IMR-90 (cell line): Measurements from ENCODE around the gene NDUFAF5. TPM values are rescaled to one million over a fixed set of nuclear protein-coding genes. Genes with fewer than 3 reads are reported as not detected.

ENCODE experiments used
- ATAC-seq: fragments of 200-7000 bp; cut with Tn5 transposase; 2 replicates; pipeline ENCODE4 v1.9.1; 2020; ENCODE audit warnings: low read depth, mild to moderate bottlenecking, moderate library complexity
- BruUV-seq: library from RNA; stranded (reverse); fragments of 400-500 nt; replicated peaks from 2 replicates; lab custom pipeline; 2021; lab: Mats Ljungman, UMichigan
- CTCF ChIA-PET: fragments of 300-600 bp; formaldehyde crosslinking; extraction: SDS; loops from one replicate; lab custom pipeline; 2021; ENCODE audit warnings: antibody characterized with exemption; lab: Yijun Ruan, JAX
- POLR2A ChIA-PET: fragments of 300-600 bp; sonication (Branson Sonifier 250); formaldehyde crosslinking; loops from one replicate; lab custom pipeline; 2022; ENCODE audit warnings: antibody characterized with exemption; ENCODE audit not compliant: unreplicated experiment; lab: Charles Lee
- DNase-seq: peaks from one replicate; pipeline ENCODE4 v3.0.0; 2013
- H2AFZ ChIP-seq: replicated peaks from 2 replicates; pipeline ENCODE3; 2013; ENCODE audit warnings: low read length, mild to moderate bottlenecking; ENCODE audit not compliant: poor library complexity
- H2AK5ac ChIP-seq: 2 replicates; pipeline ENCODE4 v1.6.1; 2013; ENCODE audit warnings: low read depth, low read length, inconsistent platforms
- H2AK9ac ChIP-seq: replicated peaks from 2 replicates; pipeline ENCODE3; 2013; ENCODE audit warnings: mild to moderate bottlenecking, low read depth, low read length, moderate library complexity; ENCODE audit not compliant: poor library complexity
- H2BK120ac ChIP-seq: 2 replicates; pipeline ENCODE4 v1.6.1; 2013; ENCODE audit warnings: low read depth, low read length, inconsistent platforms
- H2BK15ac ChIP-seq: 3 replicates; pipeline ENCODE4 v1.6.1; 2013; ENCODE audit warnings: low read depth, low read length, inconsistent platforms
- H2BK20ac ChIP-seq: 2 replicates; pipeline ENCODE4 v1.6.1; 2013; ENCODE audit warnings: low read depth, mild to moderate bottlenecking, inconsistent platforms, low read length, moderate library complexity
- H2BK5ac ChIP-seq: 2 replicates; pipeline ENCODE4 v1.6.1; 2013; ENCODE audit warnings: mild to moderate bottlenecking, low read depth, low read length, inconsistent platforms; ENCODE audit not compliant: poor library complexity, severe bottlenecking
- H3K14ac ChIP-seq: replicated peaks from 2 replicates; pipeline ENCODE4 v1.6.1; 2013; ENCODE audit warnings: low read depth, low read length, inconsistent platforms
- H3K18ac ChIP-seq: 2 replicates; pipeline ENCODE4 v1.6.1; 2013; ENCODE audit warnings: low read depth, low read length, control low read depth
- H3K23ac ChIP-seq: 2 replicates; pipeline ENCODE4 v1.6.1; 2013; ENCODE audit warnings: low read depth, low read length, inconsistent platforms
- H3K27ac ChIP-seq: 2 replicates; pipeline ENCODE4 v1.5.1; 2013; ENCODE audit warnings: mild to moderate bottlenecking, control low read depth, low read length; ENCODE audit not compliant: insufficient read depth
- H3K27me3 ChIP-seq: 2 replicates; pipeline ENCODE4 v1.6.1; 2013; ENCODE audit warnings: low read length; ENCODE audit not compliant: control insufficient read depth, insufficient read depth
- H3K36me3 ChIP-seq: 2 replicates; pipeline ENCODE4 v1.6.1; 2013; ENCODE audit warnings: low read length, mixed read lengths; ENCODE audit not compliant: control insufficient read depth, insufficient read depth
- H3K4ac ChIP-seq: 2 replicates; pipeline ENCODE4 v1.6.1; 2013; ENCODE audit warnings: low read depth, low read length, inconsistent platforms
- H3K4me1 ChIP-seq: 2 replicates; pipeline ENCODE4 v1.6.1; 2013; ENCODE audit warnings: low read length, mixed read lengths; ENCODE audit not compliant: control insufficient read depth, insufficient read depth
- H3K4me2 ChIP-seq: 2 replicates; pipeline ENCODE4 v1.6.1; 2013; ENCODE audit warnings: low read depth, mild to moderate bottlenecking, control low read depth, low read length, moderate library complexity
- H3K4me3 ChIP-seq: 2 replicates; pipeline ENCODE4 v1.5.1; 2013; ENCODE audit warnings: low read depth, mild to moderate bottlenecking, control low read depth, low read length, moderate library complexity; ENCODE audit not compliant: insufficient read depth
- H3K56ac ChIP-seq: 2 replicates; pipeline ENCODE4 v1.6.1; 2013; ENCODE audit warnings: low read length, inconsistent platforms; ENCODE audit not compliant: insufficient read depth; ENCODE audit errors: extremely low read depth
- H3K79me1 ChIP-seq, 2 experiments: 2 replicates each; pipeline ENCODE4 v1.6.1; 2013; ENCODE audit warnings: low read length in 2 of 2, inconsistent platforms in 1 of 2, low read depth in 1 of 2
- H3K9ac ChIP-seq: 2 replicates; pipeline ENCODE4 v1.6.1; 2013; ENCODE audit warnings: low read depth, low read length, control low read depth
- H3K9me1 ChIP-seq: 2 replicates; pipeline ENCODE4 v1.6.1; 2013; ENCODE audit warnings: low read length, inconsistent platforms; ENCODE audit not compliant: insufficient read depth
- H3K9me3 ChIP-seq: 2 replicates; pipeline ENCODE4 v1.6.1; 2013; ENCODE audit warnings: low read length; ENCODE audit not compliant: control insufficient read depth, insufficient read depth
- H4K20me1 ChIP-seq: 2 replicates; pipeline ENCODE4 v1.6.1; 2013; ENCODE audit warnings: low read length, inconsistent platforms; ENCODE audit not compliant: insufficient read depth
- H4K5ac ChIP-seq: 2 replicates; pipeline ENCODE4 v1.6.1; 2013; ENCODE audit warnings: mild to moderate bottlenecking, low read depth, low read length, control low read depth
- H4K8ac ChIP-seq, 2 experiments: 2 replicates each; pipeline ENCODE4 v1.6.1; 2013; ENCODE audit warnings: low read depth in 2 of 2, low read length in 2 of 2, control low read depth in 1 of 2, inconsistent platforms in 1 of 2
- H4K91ac ChIP-seq: 2 replicates; pipeline ENCODE4 v1.6.1; 2013; ENCODE audit warnings: low read depth, low read length, inconsistent platforms; ENCODE audit not compliant: insufficient read depth
- BHLHE40 ChIP-seq: fragments of 150-350 bp; IDR thresholded peaks from 2 replicates; pipeline ENCODE4 v1.6.1; 2016; ENCODE audit warnings: mild to moderate bottlenecking, low read depth, low read length
- CEBPB ChIP-seq: IDR thresholded peaks from 2 replicates; pipeline ENCODE4 v1.6.1; 2012; ENCODE audit warnings: low read depth, low read length, improper control_type of control experiment
- CHD1 ChIP-seq: IDR thresholded peaks from 2 replicates; pipeline ENCODE4 v1.6.1; 2012; ENCODE audit warnings: low read depth, low read length, improper control_type of control experiment
- CTCF ChIP-seq: conservative IDR thresholded peaks from 2 replicates; pipeline ENCODE4 v1.5.1; 2012; ENCODE audit warnings: mild to moderate bottlenecking, low read depth, low read length, improper control_type of control experiment
- ELK1 ChIP-seq: fragments of 150-350 bp; IDR thresholded peaks from 2 replicates; pipeline ENCODE4 v1.6.1; 2016; ENCODE audit warnings: low read depth, mild to moderate bottlenecking, low read length, moderate library complexity, borderline replicate concordance
- FOS ChIP-seq: fragments of 150-350 bp; IDR thresholded peaks from 2 replicates; pipeline ENCODE4 v1.6.1; 2016; ENCODE audit warnings: low read depth, low read length
- MAFK ChIP-seq: IDR thresholded peaks from 2 replicates; pipeline ENCODE4 v1.6.1; 2012; ENCODE audit warnings: low read depth, low read length, improper control_type of control experiment
- MAZ ChIP-seq: IDR thresholded peaks from 2 replicates; pipeline ENCODE4 v1.6.1; 2012; ENCODE audit warnings: low read depth, mild to moderate bottlenecking, low read length, improper control_type of control experiment, moderate library complexity, borderline replicate concordance
- MXI1 ChIP-seq: IDR thresholded peaks from 2 replicates; pipeline ENCODE4 v1.6.1; 2012; ENCODE audit warnings: low read depth, mild to moderate bottlenecking, low read length, moderate library complexity, borderline replicate concordance
- NFE2L2 ChIP-seq: fragments of 150-350 bp; IDR thresholded peaks from 2 replicates; pipeline ENCODE4 v1.6.1; 2016; ENCODE audit warnings: low read depth, mild to moderate bottlenecking, low read length
- POLR2A ChIP-seq: IDR thresholded peaks from 2 replicates; pipeline ENCODE4 v1.6.1; 2012; ENCODE audit warnings: mild to moderate bottlenecking, low read depth, low read length
- RAD21 ChIP-seq: IDR thresholded peaks from 2 replicates; pipeline ENCODE4 v1.6.1; 2012; ENCODE audit warnings: low read length, improper control_type of control experiment
- RCOR1 ChIP-seq: IDR thresholded peaks from 2 replicates; pipeline ENCODE4 v1.6.1; 2012; ENCODE audit warnings: mild to moderate bottlenecking, low read length, improper control_type of control experiment; ENCODE audit not compliant: insufficient replicate concordance
- RFX5 ChIP-seq: IDR thresholded peaks from 2 replicates; pipeline ENCODE4 v1.8.0; 2012; ENCODE audit warnings: low read depth, mild to moderate bottlenecking, low read length, moderate library complexity
- SMC3 ChIP-seq: fragments of 150-350 bp; IDR thresholded peaks from 2 replicates; pipeline ENCODE4 v1.6.1; 2016; ENCODE audit warnings: low read depth, mild to moderate bottlenecking, antibody characterized with exemption, low read length, moderate library complexity
- USF2 ChIP-seq: fragments of 150-350 bp; IDR thresholded peaks from 2 replicates; pipeline ENCODE4 v1.6.1; 2017; ENCODE audit warnings: mild to moderate bottlenecking, antibody characterized with exemption, low read length, low read depth
- WGBS, 2 experiments: methylation state at CpG; one replicate each; pipeline versions ENCODE4 v1.1.5 to v1.1.7; 2013; ENCODE audit warnings: missing lambda C conversion rate in 2 of 2; ENCODE audit not compliant: insufficient read length in 1 of 2; ENCODE audit errors: extremely low coverage in 2 of 2; 5-methylcytosine and 5-hydroxymethylcytosine counted together
- dilution Hi-C: fragments of 300-500 bp; cut with HindIII; formaldehyde crosslinking; loops from one replicate; pipeline ENCODE4 v1.14.3; 2018; ENCODE audit warnings: low sequenced_read_pairs; ENCODE audit not compliant: unreplicated experiment
- in situ Hi-C: fragments of 300-500 bp; cut with MboI; formaldehyde crosslinking; loops from 3 replicates; pipeline ENCODE4 v1.14.3; 2019; ENCODE audit warnings: low sequenced_read_pairs, inconsistent platforms, mixed read lengths
- intact Hi-C: fragments of 100-400 bp; cut with micrococcal nuclease; formaldehyde crosslinking; loops from 2 replicates; pipeline ENCODE4 v1.10.0; 2022
- polyA plus RNA-seq, 3 experiments: library from polyadenylated mRNA; depleted of rRNA; stranded (reverse); fragments of >200 nt; gene quantifications; 2 replicates each; pipeline ENCODE4 v1.2.3, GENCODE V29; 2012; ENCODE audit warnings: low replicate concordance in 1 of 3
- total RNA-seq: library from RNA; depleted of rRNA; stranded (reverse); fragments of >200 nt; gene quantifications from 2 replicates; pipeline ENCODE4 v1.2.3, GENCODE V29; 2012

NDUFAF5 gene
- total and polyA plus RNA-seq, 2 of the 4 experiments (the other 2 are of a cell fraction): 6.8 to 12.3 TPM

GRCh38 chr20:13824459-13824858 is 39.6 kb downstream of the NDUFAF5 start:
- Histone ChIP-seq H4K91ac (no peak overlapping the region), H2AFZ (no peak overlapping the region), H2BK15ac (no peak overlapping the region), H3K14ac (no peak overlapping the region), H3K4ac (no peak overlapping the region), H2BK5ac (no peak overlapping the region), H2BK120ac (no peak overlapping the region), H2BK20ac (no peak overlapping the region), H3K4me1 (no peaks in the 10 kb centered on the region), H3K27ac (no peak overlapping the region), H2AK9ac (no peak overlapping the region), H3K9me1 (no peaks in the 10 kb centered on the region), H4K20me1 (no peaks in the 10 kb centered on the region), H3K9ac (no peak overlapping the region), H3K56ac (no peak overlapping the region), H4K8ac (no peak overlapping the region), H3K36me3 (peaks cover 1% of the 10 kb centered on the region; the same call in 1 of the 2 replicates), H3K9me3 (no peaks in the 10 kb centered on the region), H3K27me3 (peaks cover 4% of the 10 kb centered on the region), H3K4me2 (no peak overlapping the region), H4K5ac (no peak overlapping the region), H3K18ac (no peak overlapping the region), H3K4me3 (no peak overlapping the region), H2AK5ac (no peak overlapping the region), H3K23ac (no peak overlapping the region), H3K79me1 (no peaks in the 10 kb centered on the region)
- ATAC-seq (no peak), DNase-seq (no peak)
- intact Hi-C loops: no loop called here
- POLR2A ChIA-PET: no interaction called here
- no TSS peak for BruUV-seq
- in situ Hi-C loops: loop anchor here (5.0 kb wide), 1 partner anchor 238 kb away; no protein-coding TSS in a partner anchor
- dilution Hi-C loops: no loop called here
- CTCF ChIA-PET: interaction anchor here (1.4 kb wide), 1 partner anchor 9 kb away, joined by 3 read pairs; no protein-coding TSS in a partner anchor
- TF ChIP-seq ELK1 (no peak), MAFK (no peak), CTCF (no peak), CEBPB (no peak), MAZ (no peak), BHLHE40 (no peak), CHD1 (no peak), USF2 (no peak), FOS (no peak), RCOR1 (no peak), NFE2L2 (no peak), MXI1 (no peak), SMC3 (no peak), RAD21 (no peak), POLR2A (no peak), RFX5 (no peak)
- no CpG with 5 or more reads among the region's 3 CpGs for WGBS, 2 experiments
